Measurements from ENCODE around the gene SPAG9.
"Not testable (repeated sequence)": the region's sequence is repeated elsewhere in the genome, so short reads cannot be mapped to it uniquely, and the experiment has no call there.

Gene SPAG9

DNA sequence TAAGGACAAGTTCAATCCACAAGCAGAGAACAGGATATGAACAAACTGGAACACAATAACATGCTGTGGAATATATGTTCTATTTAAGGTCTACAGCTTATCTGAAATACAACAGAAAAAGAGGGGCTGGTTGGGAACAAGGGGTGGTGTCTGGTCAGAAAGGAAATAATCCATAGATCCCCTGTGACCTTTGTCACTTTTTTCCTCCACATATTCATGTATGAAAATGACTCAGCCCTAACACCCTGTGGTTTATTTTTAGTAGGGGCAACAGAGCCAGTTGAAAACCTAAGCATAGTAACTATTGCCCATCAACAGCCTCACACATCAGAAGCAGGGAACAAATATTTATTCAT is 12.3 kb upstream of the SPAG9 start:
- DNase-seq (ENCODE audit: low read depth in 2 of 2) = no peak

DNA sequence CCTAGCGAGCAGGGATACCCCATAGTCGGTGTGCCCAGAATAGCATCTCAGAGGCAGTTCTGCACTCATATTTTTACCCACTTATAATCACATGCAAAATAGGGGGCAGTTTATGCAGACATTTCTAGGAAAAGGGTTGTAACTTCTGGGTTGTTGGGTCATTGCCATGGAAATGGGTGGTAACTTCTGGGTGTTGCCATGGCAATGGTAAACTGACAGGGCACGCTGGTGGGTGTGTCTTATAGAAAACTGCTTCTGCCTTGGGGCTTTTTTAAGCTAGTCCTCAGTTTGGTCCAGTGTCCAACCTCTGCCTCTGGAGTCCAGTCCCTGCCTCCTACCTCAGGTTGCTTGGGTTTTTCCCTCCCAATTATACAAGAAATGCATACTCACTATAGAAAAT is 7.4 kb upstream of the SPAG9 start:
- DNase-seq (ENCODE audit: low read depth in 2 of 2) = no peak

GRCh38 chr17:51124640-51125503 is 4.2 kb upstream of the SPAG9 start:
- DNase-seq (ENCODE audit: low read depth in 2 of 2) = no peak

GRCh38 chr17:51122473-51123115 is 1.9 kb upstream of the SPAG9 start:
- DNase-seq (ENCODE audit: low read depth in 2 of 2) = not testable (repeated sequence)

- DNase-seq (ENCODE audit: low read depth in 2 of 2) = peak; percentile 70 to 86
Measured at GRCh38 chr17:51121620-51122472, 1.2 kb upstream of the SPAG9 start.

GRCh38 chr17:51120357-51120738 is 320 bp downstream of the SPAG9 start:
- peak in 1 of 2 donors; percentile 13 for DNase-seq (ENCODE audit: low read depth in 2 of 2)

- peak in 1 of 2 donors; percentile 5 for DNase-seq (ENCODE audit: low read depth in 2 of 2)
Measured at GRCh38 chr17:51119415-51120356, 982 bp downstream of the SPAG9 start.

DNA sequence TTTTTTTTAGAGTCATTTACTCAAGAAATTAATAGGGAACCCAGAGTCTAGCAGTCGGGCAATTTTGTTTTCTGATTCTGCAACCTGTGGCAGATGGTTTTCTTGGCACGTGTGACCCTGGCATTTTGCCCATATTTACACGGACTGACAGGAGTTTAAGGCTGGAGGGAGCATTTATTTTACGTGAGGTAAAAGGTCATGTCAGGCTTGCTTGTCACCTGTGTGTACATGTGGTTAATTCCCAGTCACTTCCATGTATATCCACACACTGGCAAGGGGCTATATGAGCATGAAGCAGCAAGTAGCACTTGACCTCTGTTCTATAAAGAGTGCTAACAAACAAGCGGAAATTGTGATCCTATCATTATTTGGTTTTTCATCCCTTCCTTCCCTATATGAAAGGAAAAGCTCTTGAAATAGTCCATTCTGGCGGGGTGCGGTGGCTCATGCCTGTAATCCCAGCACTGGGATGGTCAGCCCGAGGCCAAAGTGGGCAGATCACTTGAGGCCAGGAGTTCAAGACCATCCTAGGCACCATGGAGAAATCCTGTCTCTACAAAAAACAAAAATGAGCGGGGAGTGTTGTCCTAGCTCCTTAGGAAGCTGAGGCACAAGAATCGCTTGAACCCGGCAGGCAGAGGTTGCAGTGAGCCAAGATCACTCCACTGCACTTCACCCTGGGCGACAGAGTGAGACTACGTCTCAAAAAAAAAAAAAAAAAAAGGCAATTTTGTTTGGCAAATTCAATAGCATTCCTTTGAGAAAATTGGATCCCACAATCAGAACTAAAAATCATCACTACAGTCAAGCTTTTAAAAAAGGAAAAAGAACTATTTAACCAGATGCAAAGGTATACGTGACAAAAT is 2.1 kb downstream of the SPAG9 start:
- DNase-seq (ENCODE audit: low read depth in 2 of 2) = no peak

DNA sequence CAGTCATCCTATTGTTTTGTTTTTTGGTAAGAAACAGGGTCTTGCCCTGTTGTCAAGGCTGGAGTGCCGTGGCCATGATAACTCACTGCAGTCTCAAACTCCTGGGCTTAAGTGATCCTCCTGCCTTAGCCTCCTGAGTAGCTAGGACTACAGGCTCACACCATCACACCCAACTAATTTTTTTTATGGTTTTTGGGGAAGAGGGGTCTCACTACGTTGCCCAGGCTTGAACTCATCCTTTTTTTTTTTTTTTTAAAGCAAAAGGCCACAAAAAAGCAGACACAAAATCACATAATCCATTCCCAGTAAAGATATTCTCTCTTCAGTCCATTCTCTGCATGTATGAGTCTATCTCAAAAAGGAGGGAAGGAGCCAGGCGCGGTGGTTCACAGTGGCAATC is 5.5 kb downstream of the SPAG9 start:
- DNase-seq (ENCODE audit: low read depth in 2 of 2) = no peak

GRCh38 chr17:51112303-51113222 is 8.1 kb downstream of the SPAG9 start:
- not testable (repeated sequence) for DNase-seq (ENCODE audit: low read depth in 2 of 2)

DNA sequence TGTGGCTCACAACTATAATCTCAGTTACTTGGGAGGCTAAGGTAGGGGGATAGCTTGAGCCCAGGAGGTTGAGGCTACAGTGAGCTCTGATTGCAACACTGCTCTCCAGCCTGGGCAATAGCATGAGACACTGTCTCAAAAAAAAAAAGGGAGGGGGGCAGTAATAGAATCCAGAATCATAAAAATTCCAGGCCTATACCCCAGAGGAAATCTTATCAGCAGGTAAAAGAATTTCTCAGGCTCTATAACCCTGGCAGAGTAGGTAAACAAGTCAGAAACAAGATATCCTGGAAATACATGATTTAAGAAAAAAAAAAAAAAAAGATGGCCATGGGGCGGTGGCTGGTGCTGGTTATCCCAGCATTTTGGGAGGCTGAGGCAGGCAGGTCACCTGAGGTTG is 12.9 kb downstream of the SPAG9 start:
- no peak for DNase-seq (ENCODE audit: low read depth in 2 of 2)

DNA sequence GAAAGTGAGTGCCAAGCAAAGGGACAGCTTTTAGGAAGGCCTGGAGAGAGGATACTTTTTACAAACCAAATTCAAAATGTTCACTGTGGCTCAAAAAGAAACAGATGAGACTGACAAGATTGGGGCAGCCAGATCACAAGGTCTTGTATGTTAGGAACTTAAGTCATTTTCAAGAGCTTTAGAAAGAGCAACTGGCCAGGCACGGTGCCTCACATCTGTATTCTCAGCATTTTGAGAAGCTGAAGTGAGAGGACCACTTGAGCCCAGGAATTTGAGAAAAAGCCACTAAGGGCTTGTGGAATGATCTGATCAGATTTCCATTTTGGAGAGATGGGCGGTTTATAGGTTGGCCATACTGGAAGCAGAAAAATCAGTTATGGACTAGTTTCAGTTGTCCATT is 17.2 kb downstream of the SPAG9 start:
- no peak for DNase-seq (ENCODE audit: low read depth in 2 of 2)

DNA sequence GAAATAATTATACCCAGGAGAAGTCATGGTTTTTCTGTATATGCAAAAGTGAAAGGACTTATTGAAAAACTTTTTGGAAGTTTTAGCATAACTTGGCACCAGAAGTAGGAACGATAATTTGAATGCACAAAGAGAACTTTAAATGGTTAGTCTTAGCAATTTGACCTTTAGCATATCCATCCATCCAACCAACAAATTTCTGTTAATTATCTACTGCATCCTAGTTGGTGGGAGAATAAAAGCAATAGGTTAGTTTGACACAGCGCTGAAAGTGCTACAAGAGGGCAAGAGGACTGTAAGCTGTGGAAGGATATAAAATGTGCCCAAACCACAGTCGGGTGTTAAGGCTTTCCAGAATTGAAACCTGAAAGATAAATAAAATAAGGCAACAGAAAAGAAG is 17.6 kb downstream of the SPAG9 start:
- DNase-seq (ENCODE audit: low read depth in 2 of 2) = no peak

- DNase-seq (ENCODE audit: low read depth in 2 of 2) = no peak
Measured at GRCh38 chr17:51097708-51098446, 22.8 kb downstream of the SPAG9 start.

DNA sequence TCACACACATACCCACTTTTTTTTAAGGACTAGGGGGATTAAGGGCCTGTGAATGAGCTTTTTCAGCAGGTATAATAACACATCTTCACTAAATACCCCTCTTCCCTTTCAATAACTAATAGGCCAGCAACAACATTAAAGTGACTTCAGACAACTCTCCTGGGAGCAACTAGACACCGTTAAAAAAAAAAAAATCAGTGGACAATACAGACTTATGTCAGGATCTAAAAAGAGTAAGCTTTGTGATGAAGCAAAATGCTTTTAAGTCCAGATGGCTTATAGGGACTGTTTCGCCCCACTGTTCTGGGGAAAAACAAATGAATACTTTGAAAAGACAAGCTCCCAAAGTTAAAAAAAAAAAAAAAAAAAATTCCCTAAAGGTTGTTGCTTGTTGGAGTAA is 29.0 kb downstream of the SPAG9 start:
- DNase-seq (ENCODE audit: low read depth in 2 of 2) = no peak

GRCh38 chr17:51088868-51089267 is 31.8 kb downstream of the SPAG9 start:
- DNase-seq (ENCODE audit: low read depth in 2 of 2) = not testable (repeated sequence)

DNA sequence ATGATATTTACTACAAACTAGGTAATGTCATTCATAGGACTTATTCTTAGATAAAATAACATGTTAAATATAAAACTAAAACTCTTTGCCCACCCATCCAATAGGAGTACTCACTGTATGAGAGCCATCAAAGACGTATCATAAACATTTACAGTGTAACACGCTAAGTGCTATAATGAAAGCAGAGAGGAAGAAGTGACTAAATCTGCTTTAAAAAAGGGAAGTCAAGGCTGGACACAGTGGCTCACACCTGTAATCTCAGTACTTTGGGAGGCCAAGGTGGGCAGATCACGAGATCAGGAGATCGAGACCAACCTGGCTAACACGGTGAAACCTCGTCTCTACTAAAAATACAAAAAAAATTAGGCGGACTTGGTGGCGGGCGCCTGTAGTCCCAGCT is 32.4 kb downstream of the SPAG9 start:
- DNase-seq (ENCODE audit: low read depth in 2 of 2) = no peak

- DNase-seq (ENCODE audit: low read depth in 2 of 2) = no peak
Measured at GRCh38 chr17:51087072-51087757, 33.5 kb downstream of the SPAG9 start.
